Adrenal gland (tissue), 5 donors: ENCODE measurements around the gene IFNW1.
"Not testable (repeated sequence)": the region's sequence is repeated elsewhere in the genome, so short reads cannot be mapped to it uniquely, and the experiment has no call there.

Experiments
- CTCF ChIP-seq, 6 experiments: fragments of 450-650 bp in 4 of 6; fragments of 200-600 bp in 2 of 6; sonication (generic) in 1 of 6; IDR thresholded peaks; 1 replicate in 5 of 6; 2 replicates in 1 of 6; pipeline versions ENCODE4 v1.5.1 to v1.8.0; 2016 to 2021; ENCODE audit warnings: antibody characterized with exemption in 6 of 6, mild to moderate bottlenecking in 2 of 6, moderate library complexity in 1 of 6
- POLR2A ChIP-seq, 2 donors: fragments of 450-650 bp; IDR thresholded peaks; one replicate each; pipeline ENCODE4 v1.6.1; 2017; ENCODE audit warnings: antibody characterized with exemption in 2 of 2, mild to moderate bottlenecking in 2 of 2, moderate library complexity in 1 of 2
- donor health status: DM: no; HTN: no; CAD: no.

DNA sequence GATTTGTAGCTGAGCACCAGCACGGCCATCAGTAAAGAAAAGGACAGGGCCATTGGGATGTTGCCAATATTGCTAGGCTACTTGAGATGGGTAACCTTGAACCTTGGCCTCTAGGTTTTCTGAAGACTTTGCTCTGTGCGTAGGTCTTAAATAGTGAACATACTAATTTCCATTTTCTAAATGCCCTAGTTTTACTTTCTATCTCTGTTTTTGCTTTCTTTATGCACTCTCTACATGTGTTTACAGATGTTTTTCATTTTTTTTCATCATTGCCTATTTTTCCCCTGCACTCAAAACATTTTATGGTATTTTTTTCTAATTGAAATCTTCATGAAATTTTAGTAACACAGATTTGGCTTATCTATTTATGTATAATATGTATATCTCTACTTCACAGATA lies 24.9 kb upstream of the IFNW1 start, which contains the start of gene IFNA21:
- TF ChIP-seq POLR2A, CTCF (IDR thresholded peaks at IDR 0.05): not testable (repeated sequence)
